Spleen (tissue), 11 donors: Measurements from ENCODE around the gene KLK15. TPM values are rescaled to one million over a fixed set of nuclear protein-coding genes. Genes with fewer than 3 reads are reported as not detected.

Experiments
- DNase-seq: peaks from one replicate; pipeline ENCODE4 v3.0.0-alpha.2; 2020
- H3K27ac ChIP-seq, 8 donors: fragments of 200-600 bp; sonication (generic) in 7 of 8; 1 replicate in 4 of 8; 2 replicates in 4 of 8; pipeline versions ENCODE4 v1.5.0 to v1.8.0; 2016 to 2021; ENCODE audit warnings: inconsistent platforms in 4 of 8, mild to moderate bottlenecking in 4 of 8, moderate library complexity in 1 of 8
- H3K27me3 ChIP-seq, 7 donors: fragments of 200-600 bp; sonication (generic) in 6 of 7; replicated peaks in 1 of 7; 1 replicate in 4 of 7; 2 replicates in 3 of 7; pipeline versions ENCODE4 v1.5.0 to v1.8.0; 2016 to 2021; ENCODE audit warnings: inconsistent platforms in 3 of 7, mild to moderate bottlenecking in 1 of 7
- H3K36me3 ChIP-seq, 6 donors: fragments of 200-600 bp; sonication (generic) in 5 of 6; 1 replicate in 4 of 6; 2 replicates in 2 of 6; pipeline versions ENCODE4 v1.5.0 to v1.8.0; 2016 to 2021; ENCODE audit warnings: inconsistent platforms in 2 of 6
- H3K4me1 ChIP-seq, 6 donors: fragments of 200-600 bp; sonication (generic) in 5 of 6; 1 replicate in 3 of 6; 2 replicates in 3 of 6; pipeline versions ENCODE4 v1.5.0 to v1.8.0; 2016 to 2021; ENCODE audit warnings: inconsistent platforms in 3 of 6
- H3K4me3 ChIP-seq, 8 donors: fragments of 200-600 bp; sonication (generic) in 7 of 8; 1 replicate in 4 of 8; 2 replicates in 4 of 8; pipeline versions ENCODE4 v1.5.0 to v1.8.0; 2016 to 2021; ENCODE audit warnings: inconsistent platforms in 4 of 8, mild to moderate bottlenecking in 4 of 8, moderate library complexity in 2 of 8
- H3K9me3 ChIP-seq, 8 donors: fragments of 200-600 bp; sonication (generic) in 7 of 8; 1 replicate in 4 of 8; 2 replicates in 4 of 8; pipeline versions ENCODE4 v1.5.0 to v1.8.0; 2016 to 2021; ENCODE audit warnings: inconsistent platforms in 4 of 8
- CTCF ChIP-seq, 11 experiments: fragments of 200-600 bp in 7 of 11; fragments of 450-650 bp in 4 of 11; sonication (generic) in 4 of 11; IDR thresholded peaks in 8 of 11; conservative IDR thresholded peaks in 3 of 11; 1 replicate in 7 of 11; 2 replicates in 4 of 11; pipeline versions ENCODE4 v1.4.0 to v1.8.0; 2016 to 2021; ENCODE audit warnings: antibody characterized with exemption in 11 of 11, inconsistent platforms in 4 of 11, mild to moderate bottlenecking in 1 of 11
- POLR2A ChIP-seq, 3 donors: fragments of 450-650 bp; IDR thresholded peaks; one replicate each; pipeline ENCODE4 v1.5.1; 2017; ENCODE audit warnings: antibody characterized with exemption in 3 of 3, mild to moderate bottlenecking in 1 of 3
- POLR2AphosphoS5 ChIP-seq, 3 donors: sonication (generic); formaldehyde crosslinking; IDR thresholded peaks; one replicate each; pipeline ENCODE4 v1.5.1; 2017; ENCODE audit warnings: antibody characterized with exemption in 3 of 3
- WGBS, 5 donors: extraction: QIAGEN DNeasy Blood & Tissue Kit in 3 of 5; methylation state at CpG; one replicate each; pipeline versions ENCODE4 v1.1.5 to v1.1.7; 2013 to 2018; 5-methylcytosine and 5-hydroxymethylcytosine counted together
- intact Hi-C: fragments of 100-400 bp; cut with DNase I; formaldehyde crosslinking; loops from one replicate; pipeline ENCODE4 v1.15.0; 2023; ENCODE audit warnings: low total_unique reads
- polyA plus RNA-seq, 3 donors: library from polyadenylated mRNA; stranded (reverse); fragments of 200-250 nt; gene quantifications; one replicate each; pipeline ENCODE4 v1.2.1, GENCODE V29; 2013
- total RNA-seq, 7 donors: library from RNA; depleted of rRNA in 3 of 7; stranded (reverse); fragments of >200 nt in 3 of 7; fragmentation: NEBNext Ultra II Directional in 4 of 7; extraction: Animal tissue kit (Norgen Biotek cat#: 25700) in 4 of 7; gene quantifications; one replicate each; pipeline versions ENCODE4 v1.1.0 to v1.2.1, GENCODE V29; 2016 to 2021
- donor health status: healthy with polysubstance abuse.
- donor health status: DM: no; HTN: no; CAD: no; lungs with moderate emphysema.
- donor health status: DM: no; HTN: no; CAD: no.
- donor health status: Bipolar disorder and iron deficiency.
- donor health status: healthy.
- donor health status: DM: no; HTN: no; CAD: no.
- donor health status: DM: yes; HTN: yes; CAD: no.

The KLK15 gene
- total and polyA plus RNA-seq, 10 donors = 0.07 to 0.13 TPM; not detected in 8

GRCh38 chr19:50830266-50831025, 2.9 kb downstream of the KLK15 start:
- no peaks in the 10 kb centered on the region for H3K36me3 ChIP-seq
- peaks cover 0 to 72% (median 9%) of the 10 kb centered on the region in 7 donors for H3K27me3 ChIP-seq
- no peak overlapping the region for H3K4me3 ChIP-seq
- intact Hi-C loops = no loop called here
- 46 to 49% (median 48%) methylated on average over 16 to 17 of the region's 17 CpGs for WGBS, 5 donors
- no peak for DNase-seq
- H3K27ac ChIP-seq = no peak overlapping the region
- TF ChIP-seq CTCF (IDR thresholded peaks at IDR 0.05 in 8 of 11, conservative IDR thresholded peaks at IDR 0.05 in 3 of 11) (no peak), POLR2A (IDR thresholded peaks at IDR 0.05) (no peak), POLR2AphosphoS5 (IDR thresholded peaks at IDR 0.05) (no peak)
- H3K4me1 ChIP-seq = peaks cover 0 to 6% (median 3%) of the 10 kb centered on the region in 6 donors
- no peaks in the 10 kb centered on the region for H3K9me3 ChIP-seq

- intact Hi-C loops = no loop called here
- Histone ChIP-seq H3K27me3 (peaks cover 0 to 66% (median 4%) of the 10 kb centered on the region in 7 donors), H3K27ac (no peak overlapping the region), H3K4me3 (no peak overlapping the region), H3K9me3 (no peaks in the 10 kb centered on the region), H3K36me3 (no peaks in the 10 kb centered on the region), H3K4me1 (no peaks in the 10 kb centered on the region)
- 61 to 73% (median 71%) methylated on average over 4 to 5 of the region's 5 CpGs for WGBS, 5 donors
- no peak for TF ChIP-seq POLR2A (IDR thresholded peaks at IDR 0.05)
- TF ChIP-seq POLR2AphosphoS5 (IDR thresholded peaks at IDR 0.05) = no peak
- no peak for TF ChIP-seq CTCF (IDR thresholded peaks at IDR 0.05 in 8 of 11, conservative IDR thresholded peaks at IDR 0.05 in 3 of 11)
- no peak for DNase-seq
Measured at GRCh38 chr19:50829801-50830200, 3.6 kb downstream of the KLK15 start.

DNA sequence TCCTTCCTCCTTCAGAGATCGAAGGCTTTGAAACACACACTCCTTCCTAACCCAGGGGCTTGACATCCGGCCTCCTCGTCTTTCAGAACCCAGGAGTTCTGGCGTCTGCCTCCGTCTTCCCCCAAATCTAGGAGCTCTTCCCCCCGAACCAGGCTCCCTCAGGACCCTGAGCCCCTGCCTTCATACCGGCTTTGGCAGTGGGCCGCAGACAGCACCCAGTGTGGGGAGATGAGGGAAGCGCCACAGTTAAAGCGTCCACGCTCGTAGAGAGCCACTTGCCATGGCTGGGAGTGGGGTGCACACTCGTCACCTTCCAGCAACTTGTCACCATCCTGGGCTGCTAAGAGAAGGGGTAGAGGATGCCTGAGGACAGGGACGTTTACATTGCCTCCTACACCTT, 5.9 kb downstream of the KLK15 start:
- peaks cover 0 to 66% (median 2%) of the 10 kb centered on the region in 7 donors for H3K27me3 ChIP-seq
- no peak overlapping the region for H3K4me3 ChIP-seq
- no peak overlapping the region for H3K27ac ChIP-seq
- WGBS, 5 donors = 76 to 84% (median 81%) methylated on average over 14 of the region's 14 CpGs
- no peaks in the 10 kb centered on the region for H3K9me3 ChIP-seq
- no peak for TF ChIP-seq POLR2AphosphoS5 (IDR thresholded peaks at IDR 0.05)
- TF ChIP-seq POLR2A (IDR thresholded peaks at IDR 0.05) = no peak
- no peak for TF ChIP-seq CTCF (IDR thresholded peaks at IDR 0.05 in 8 of 11, conservative IDR thresholded peaks at IDR 0.05 in 3 of 11)
- intact Hi-C loops = no loop called here
- no peaks in the 10 kb centered on the region for H3K36me3 ChIP-seq
- H3K4me1 ChIP-seq = no peaks in the 10 kb centered on the region
- no peak for DNase-seq

- Histone ChIP-seq H3K36me3 (no peaks in the 10 kb centered on the region), H3K27me3 (peaks cover 0 to 66% (median 10%) of the 10 kb centered on the region in 7 donors), H3K4me3 (no peak overlapping the region), H3K4me1 (no peaks in the 10 kb centered on the region), H3K27ac (no peak overlapping the region), H3K9me3 (no peaks in the 10 kb centered on the region)
- no peak for DNase-seq
- no peak for TF ChIP-seq POLR2A (IDR thresholded peaks at IDR 0.05)
- no peak for TF ChIP-seq POLR2AphosphoS5 (IDR thresholded peaks at IDR 0.05)
- TF ChIP-seq CTCF (IDR thresholded peaks at IDR 0.05 in 8 of 11, conservative IDR thresholded peaks at IDR 0.05 in 3 of 11) = no peak
- intact Hi-C loops = no loop called here
- 76 to 85% (median 80%) methylated on average over 39 to 43 of the region's 43 CpGs for WGBS, 5 donors
Measured at GRCh38 chr19:50826492-50827240, 6.7 kb downstream of the KLK15 start.
